ENCODE data around the gene TRDN.
"Not testable (repeated sequence)": the region's sequence is repeated elsewhere in the genome, so short reads cannot be mapped to it uniquely, and the experiment has no call there.

Gene TRDN

DNA sequence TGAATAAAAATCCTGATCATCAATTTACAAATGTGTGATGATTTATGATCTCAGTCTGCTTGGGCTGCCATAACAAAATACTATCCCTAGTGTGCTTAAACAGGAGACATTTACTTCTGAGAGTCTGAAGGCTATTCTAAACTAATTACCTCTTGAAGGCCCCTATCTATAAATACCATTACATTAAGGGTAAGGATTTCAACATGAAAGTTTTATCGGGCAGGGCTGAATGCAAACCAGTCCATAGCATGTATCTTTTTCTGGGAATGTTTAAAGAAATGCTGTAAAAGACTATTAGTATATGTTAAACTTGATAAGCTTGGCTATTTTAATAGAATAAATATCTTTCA lies 48.2 kb downstream of the TRDN start:
- TF ChIP-seq, protein P1, sequence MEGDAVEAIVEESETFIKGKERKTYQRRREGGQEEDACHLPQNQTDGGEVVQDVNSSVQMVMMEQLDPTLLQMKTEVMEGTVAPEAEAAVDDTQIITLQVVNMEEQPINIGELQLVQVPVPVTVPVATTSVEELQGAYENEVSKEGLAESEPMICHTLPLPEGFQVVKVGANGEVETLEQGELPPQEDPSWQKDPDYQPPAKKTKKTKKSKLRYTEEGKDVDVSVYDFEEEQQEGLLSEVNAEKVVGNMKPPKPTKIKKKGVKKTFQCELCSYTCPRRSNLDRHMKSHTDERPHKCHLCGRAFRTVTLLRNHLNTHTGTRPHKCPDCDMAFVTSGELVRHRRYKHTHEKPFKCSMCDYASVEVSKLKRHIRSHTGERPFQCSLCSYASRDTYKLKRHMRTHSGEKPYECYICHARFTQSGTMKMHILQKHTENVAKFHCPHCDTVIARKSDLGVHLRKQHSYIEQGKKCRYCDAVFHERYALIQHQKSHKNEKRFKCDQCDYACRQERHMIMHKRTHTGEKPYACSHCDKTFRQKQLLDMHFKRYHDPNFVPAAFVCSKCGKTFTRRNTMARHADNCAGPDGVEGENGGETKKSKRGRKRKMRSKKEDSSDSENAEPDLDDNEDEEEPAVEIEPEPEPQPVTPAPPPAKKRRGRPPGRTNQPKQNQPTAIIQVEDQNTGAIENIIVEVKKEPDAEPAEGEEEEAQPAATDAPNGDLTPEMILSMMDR (IDR thresholded peaks at IDR 0.05; ENCODE audit: low read length, missing control alignments), result no peak
- no peak for DNase-seq (ENCODE audit: low read depth)
- H3K4me3 ChIP-seq (replicated peaks; ENCODE audit: low read depth, low read length), result no peak overlapping the region

DNA sequence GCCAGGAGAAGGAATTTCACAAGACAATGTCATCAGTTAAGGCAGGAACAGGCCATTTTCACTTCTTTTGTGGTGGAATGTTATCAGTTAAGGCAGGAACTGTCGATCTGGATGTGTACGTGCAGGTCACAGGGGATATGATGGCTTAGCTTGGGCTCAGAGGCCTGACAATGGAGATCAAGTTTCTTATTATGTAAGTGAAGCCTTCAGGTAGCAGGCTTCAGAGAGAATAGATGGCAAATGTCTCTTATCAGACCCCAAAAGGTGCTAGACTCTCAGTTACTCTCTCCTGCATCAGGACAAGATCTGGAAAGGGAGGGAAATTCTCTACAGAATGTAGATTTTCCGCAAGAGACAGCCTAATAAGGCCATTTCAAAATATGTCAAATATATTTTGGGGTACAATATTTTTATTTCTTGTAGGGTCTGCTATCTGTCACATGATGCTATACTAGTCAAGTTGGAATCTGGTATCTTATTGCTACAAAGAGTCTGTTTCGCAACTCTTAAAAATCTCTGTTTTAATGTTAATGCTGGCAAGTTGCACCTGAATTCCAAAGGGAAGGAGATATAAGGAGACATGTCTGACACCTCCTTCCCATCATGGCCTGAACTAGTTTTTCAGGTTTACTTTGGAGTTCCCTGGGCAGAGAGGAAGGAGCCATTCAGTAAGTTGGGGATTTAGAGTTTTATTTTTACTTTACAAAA lies 48.8 kb downstream of the TRDN start:
- TF ChIP-seq, protein P1 (IDR thresholded peaks at IDR 0.05; ENCODE audit: low read length, missing control alignments), result no peak
- DNase-seq (ENCODE audit: low read depth), result no peak

DNA sequence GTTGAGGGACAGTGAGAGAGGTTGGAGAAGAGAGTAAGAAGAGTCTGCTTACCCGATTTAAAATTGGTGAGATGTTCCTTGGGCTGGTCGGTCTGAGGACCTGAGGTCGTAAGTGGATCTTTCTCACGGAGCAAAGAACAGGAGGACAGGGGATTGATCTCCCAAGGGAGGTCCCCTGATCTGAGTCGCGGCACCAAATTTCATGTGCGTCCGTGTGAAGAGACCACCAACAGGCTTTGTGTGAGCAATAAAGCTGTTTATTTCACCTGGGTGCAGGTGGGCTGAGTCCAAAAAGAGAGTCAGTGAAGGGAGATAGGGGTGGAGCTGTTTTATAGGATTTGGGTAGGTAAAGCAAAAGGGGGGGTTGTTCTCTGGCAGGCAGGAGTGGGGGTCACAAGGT lies 49.3 kb downstream of the TRDN start:
- DNase-seq (ENCODE audit: low read depth); H3K4me3 ChIP-seq (replicated peaks; ENCODE audit: low read depth, low read length): not testable (repeated sequence)

More for the DNA sequence above, 48.8 kb downstream of the TRDN start:
- H3K4me3 ChIP-seq (replicated peaks; ENCODE audit: low read depth, low read length), result no peak overlapping the region

DNA sequence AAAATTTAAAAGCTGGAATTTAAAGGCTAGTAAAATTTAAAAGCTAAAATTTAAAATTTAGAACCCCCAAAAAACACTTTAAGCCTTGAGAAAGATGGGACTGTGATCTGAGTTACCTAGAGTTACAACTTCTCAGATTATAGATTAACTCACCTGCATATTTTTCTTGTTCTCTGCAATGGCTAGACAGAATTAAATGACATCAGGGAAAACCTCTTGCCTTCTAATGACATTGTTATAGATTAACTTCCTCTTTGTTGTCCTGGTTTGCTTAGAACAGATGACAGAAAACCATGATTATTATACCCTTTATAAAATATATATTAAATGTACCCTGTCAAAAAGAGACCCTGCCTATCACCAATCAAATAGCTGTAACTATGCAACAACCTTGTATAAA lies 56.4 kb downstream of the TRDN start:
- DNase-seq (ENCODE audit: low read depth), result no peak
- no peak overlapping the region for H3K4me3 ChIP-seq (replicated peaks; ENCODE audit: low read depth, low read length)
- TF ChIP-seq, protein P1 (IDR thresholded peaks at IDR 0.05; ENCODE audit: low read length, missing control alignments), result no peak

DNA sequence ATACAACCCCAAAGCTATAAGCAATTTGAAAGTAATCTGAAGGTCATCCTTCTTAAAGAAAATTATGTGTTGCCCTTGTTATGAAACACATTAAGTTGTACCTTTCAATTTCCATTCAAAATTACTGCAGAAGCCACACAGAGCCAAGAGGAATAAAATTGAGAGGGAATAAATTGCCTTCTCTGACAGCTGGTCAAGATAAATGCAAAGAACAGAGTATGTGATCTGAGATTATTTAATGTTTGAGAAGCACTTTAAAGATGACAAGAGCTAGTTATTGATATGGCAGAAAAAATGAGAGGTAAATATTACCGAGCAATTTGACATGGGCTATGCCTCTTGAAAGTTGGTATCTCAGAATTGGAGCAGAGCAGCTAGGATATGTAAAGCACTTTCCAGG lies 61.6 kb downstream of the TRDN start:
- no peak for DNase-seq (ENCODE audit: low read depth)
- TF ChIP-seq, protein P1 (IDR thresholded peaks at IDR 0.05; ENCODE audit: low read length, missing control alignments), result no peak
- H3K4me3 ChIP-seq (replicated peaks; ENCODE audit: low read depth, low read length), result no peak overlapping the region

DNA sequence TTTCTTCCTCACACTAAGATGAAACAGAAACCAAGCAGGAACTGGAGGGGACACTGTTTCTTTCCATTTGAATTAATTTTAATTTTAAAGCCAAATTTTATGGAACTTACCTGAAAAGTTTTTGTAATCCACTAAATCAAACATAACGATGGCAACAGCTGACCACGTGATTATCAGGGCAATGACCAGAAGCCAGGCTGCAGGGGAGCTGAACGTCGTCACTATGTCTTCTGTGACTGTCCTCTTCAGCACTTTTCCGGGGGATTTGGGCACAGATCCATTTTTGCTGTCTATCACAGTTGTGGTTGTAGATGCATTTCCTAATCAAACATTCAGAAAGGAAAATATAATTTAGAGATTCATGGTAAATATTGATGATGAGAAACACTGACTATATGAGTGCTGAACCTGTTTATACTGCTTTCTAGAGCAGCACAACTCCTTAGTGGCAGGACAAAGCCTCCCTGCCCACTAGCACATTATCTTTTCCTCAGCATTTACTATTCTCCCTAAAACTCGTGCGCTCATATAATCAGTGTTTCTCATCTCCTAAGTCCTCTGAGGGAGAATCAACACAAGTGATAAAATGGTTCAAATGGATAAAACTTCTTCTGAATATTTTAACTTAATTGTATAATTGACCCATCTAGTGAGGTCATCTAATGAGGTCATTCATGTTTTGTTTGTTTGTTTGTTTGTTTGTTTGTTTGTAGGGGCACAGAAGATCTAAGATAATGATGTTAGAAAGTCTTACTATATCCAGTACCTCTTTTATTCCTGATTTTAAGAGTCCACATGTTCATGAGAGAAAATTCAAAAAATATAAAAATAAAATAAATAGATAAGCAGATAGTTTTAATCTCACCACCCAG lies 65.7 kb downstream of the TRDN start:
- H3K4me3 ChIP-seq (replicated peaks; ENCODE audit: low read depth, low read length), result no peak overlapping the region
- DNase-seq (ENCODE audit: low read depth), result no peak
- TF ChIP-seq, protein P1 (IDR thresholded peaks at IDR 0.05; ENCODE audit: low read length, missing control alignments), result no peak

DNA sequence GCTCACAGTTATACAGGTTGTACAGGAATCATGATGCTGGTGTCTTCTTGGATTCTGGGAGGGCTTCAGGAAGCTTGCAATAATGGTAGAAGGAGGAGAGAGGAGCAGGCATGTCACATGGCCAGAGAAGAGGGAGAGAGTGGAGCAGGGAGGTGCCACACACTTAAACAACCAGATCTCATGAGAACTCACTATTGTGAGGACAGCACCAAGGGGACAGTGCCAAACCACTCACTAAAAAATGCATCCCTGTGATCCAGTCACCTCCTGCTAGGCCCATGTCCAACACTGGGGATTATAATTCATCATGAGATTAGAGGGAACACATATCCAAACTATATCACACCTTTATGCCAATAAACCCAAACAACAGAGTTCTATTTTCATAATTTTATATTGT lies 67.2 kb downstream of the TRDN start:
- TF ChIP-seq, protein P1 (IDR thresholded peaks at IDR 0.05; ENCODE audit: low read length, missing control alignments), result no peak
- DNase-seq (ENCODE audit: low read depth), result no peak
- no peak overlapping the region for H3K4me3 ChIP-seq (replicated peaks; ENCODE audit: low read depth, low read length)

All from fibroblast of pulmonary artery (primary cell).